Inflammatory macrophage treated with lipopolysaccharide for 4 hours (primary cell): ENCODE data around the gene VWF.
"Not testable (repeated sequence)": the region's sequence is repeated elsewhere in the genome, so short reads cannot be mapped to it uniquely, and the experiment has no call there.

ENCODE experiments used
- DNase-seq: peaks from one replicate; pipeline ENCODE4 v3.0.0-alpha.2; 2020

VWF gene

DNA sequence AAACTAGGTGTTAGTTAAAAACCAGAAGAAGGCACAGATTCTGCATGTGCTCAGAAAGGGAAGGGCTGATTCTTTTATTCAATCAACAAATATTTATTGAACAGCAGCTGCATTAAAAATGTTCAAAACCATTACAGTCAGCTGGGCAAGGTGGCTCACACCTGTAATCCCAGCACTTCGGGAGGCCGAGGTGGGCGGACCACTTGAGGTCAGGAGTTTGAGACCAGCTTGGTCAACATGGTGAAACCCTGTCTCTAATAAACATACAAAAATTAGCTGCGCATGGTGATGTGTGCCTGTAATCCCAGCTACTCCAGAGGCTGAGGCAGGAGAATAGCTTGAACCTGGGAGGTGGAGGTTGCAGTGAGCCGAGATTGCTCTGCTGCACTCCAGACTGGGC lies 22.4 kb downstream of the VWF start:
- not testable (repeated sequence) for DNase-seq

DNA sequence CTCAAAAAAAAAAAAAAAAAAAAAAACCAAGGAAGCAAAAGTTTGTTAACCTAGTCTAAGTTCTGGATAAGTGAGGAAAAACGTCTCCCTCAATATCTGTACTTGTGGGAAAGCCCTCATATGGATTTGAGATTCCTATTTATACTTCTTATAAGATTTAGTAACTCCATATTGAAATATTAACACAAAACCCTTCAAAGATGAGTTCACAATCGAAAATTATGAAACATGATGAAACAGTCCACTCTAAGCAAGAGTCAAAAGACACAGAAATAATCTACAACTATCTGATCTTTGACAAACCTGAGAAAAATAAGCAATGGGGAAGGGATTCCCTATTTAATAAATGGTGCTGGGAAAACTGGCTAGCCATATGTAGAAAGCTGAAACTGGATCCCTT lies 25.2 kb downstream of the VWF start:
- DNase-seq: no peak

GRCh38 chr12:6097411-6097810 lies 27.1 kb downstream of the VWF start:
- DNase-seq: no peak

GRCh38 chr12:6096527-6096926 lies 27.9 kb downstream of the VWF start:
- no peak for DNase-seq

GRCh38 chr12:6095269-6095668 lies 29.2 kb downstream of the VWF start:
- DNase-seq: no peak

- no peak for DNase-seq
Observed at GRCh38 chr12:6093764-6094163, 30.7 kb downstream of the VWF start.

DNA sequence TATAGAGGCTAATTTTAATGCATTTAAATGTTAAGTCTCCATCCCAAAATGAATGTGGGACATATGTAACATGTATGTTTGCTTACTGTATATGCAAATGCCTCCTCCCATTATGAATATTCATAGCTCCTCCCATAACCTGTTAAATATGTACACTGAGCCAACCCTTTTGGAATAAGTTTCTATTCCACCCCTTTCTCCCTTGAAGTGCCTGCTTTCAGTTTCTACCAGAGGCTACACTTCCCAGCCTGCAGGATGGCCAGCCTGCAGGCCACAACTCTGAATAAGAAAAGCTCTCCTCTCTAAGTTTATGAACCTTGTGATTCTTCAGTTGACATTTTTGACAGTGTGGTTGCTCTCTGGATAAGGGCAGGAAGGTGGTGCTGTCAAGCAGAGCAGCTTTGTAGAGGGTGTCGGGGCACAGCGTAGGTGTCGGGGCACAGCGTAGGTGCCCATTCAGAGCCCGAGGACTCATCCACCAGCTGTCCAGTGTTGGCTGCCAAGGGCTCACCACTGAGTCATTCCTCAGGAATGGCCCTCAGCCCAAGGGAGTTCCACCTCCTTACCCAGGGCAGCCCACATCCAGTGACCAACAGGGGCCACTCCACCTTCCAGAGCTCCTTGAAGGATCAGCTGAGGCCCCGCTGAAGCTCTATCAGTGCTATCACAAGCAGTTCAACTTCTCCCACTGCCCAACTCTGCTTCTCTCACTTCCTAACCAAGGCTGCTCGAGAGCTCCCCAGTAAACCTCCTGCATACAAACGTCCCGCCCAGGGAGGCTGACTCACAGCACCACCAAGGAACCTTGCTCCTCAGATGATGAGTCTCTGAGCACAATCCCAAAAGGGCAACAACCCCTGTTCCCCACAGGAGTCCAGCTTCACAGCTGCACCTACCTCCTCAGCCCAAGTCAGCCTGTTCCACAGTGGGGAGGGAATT lies 31.4 kb downstream of the VWF start:
- peak; percentile 82 for DNase-seq

- no peak for DNase-seq
Observed at GRCh38 chr12:6091786-6092566, 32.5 kb downstream of the VWF start.

DNA sequence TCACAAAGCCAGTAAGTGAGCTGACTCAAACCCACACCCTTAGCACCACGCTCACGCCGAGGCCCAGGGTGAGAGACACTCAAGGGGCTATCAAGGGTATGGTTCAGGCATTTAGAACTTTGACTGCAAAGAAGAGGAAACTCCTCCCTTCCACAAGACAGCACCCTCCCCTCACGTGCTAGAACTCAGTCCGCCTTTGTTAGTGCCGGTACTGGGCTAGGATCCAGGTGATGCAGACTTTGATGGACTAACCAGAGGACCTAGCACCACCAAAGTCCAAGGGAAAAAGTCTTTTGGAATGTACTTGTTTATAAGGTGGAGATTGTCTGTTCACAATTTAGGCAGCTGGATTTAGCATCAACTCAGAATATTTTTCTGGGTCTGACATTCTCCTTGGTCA lies 33.7 kb downstream of the VWF start:
- no peak for DNase-seq

- DNase-seq: peak; percentile 44
Observed at GRCh38 chr12:6088921-6089747, 35.3 kb downstream of the VWF start.

- DNase-seq: no peak
Observed at GRCh38 chr12:6086316-6086715, 38.2 kb downstream of the VWF start.

DNA sequence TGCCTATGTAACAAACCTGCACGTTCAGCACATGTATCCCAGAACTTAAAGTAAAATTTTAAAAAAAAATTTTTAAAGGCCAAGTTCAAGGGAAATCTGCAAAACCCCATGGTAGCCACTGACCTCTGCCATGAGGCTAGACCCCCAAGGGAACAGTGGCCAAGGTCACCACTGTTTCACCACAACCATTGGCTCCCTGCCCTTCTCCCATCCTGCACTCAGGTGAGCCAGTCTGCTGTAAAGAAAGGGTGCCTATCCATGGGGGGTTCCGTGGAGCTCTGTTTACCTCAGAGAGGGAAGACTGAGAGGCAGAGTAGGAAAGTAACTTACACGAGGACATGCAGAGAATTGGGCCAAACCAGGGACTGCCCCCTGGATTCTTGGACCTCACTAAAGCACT lies 38.6 kb downstream of the VWF start:
- no peak for DNase-seq

- no peak for DNase-seq
Observed at GRCh38 chr12:6084969-6085450, 39.5 kb downstream of the VWF start.

DNA sequence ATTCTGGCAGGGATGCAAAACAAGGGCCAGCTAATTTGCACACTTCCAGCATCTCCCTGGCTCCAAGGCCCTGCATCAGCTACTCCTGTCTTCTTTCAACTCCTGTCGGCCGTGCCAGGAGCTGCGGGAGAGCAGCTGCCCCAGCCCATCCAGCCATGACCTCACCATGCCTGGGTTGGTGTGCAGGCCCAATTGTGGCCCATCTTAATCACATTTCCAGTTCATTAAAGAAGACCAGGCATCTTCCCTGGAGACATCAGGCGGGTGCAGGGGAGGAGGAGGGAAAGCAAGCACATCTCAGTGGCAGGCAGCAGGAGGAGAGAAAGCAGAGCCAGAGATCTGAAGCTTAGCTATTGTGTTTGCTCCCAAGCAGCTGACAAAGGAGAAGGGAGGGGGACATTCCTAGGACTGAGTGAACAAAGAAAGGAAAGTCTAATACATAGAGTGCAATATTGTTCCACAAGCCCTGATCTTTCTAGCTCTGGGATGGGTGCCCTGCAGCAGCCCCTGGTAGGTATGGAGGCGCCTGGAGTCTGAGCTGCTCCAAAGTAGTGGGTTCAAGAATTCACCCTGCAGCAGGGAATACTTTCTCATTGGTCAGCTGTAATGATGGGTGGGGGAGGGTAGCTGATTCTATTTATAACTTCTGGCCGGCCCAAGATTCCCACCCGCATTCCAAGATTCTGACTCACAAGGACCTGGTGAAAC lies 40.1 kb downstream of the VWF start:
- no peak for DNase-seq

DNA sequence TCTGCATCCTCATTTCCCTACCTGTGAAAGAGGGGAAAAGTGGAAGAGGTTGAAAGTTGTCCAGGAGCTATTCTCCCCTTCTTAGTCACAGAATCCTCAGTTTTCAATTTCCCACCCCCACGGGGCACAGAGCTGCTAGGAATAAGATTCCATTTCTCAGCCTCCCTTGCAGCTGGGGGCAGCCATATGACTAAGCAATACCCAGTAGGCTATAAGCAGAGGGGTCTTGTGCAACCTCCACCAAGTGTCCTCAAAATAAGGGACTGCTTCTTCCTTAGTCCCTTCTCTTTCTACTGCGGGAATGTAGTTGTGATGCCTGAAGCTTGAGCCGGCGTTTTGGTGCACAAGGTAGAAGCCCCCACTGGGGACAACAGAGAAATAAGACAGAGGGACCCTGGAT lies 40.9 kb downstream of the VWF start:
- DNase-seq: peak; percentile 52

DNA sequence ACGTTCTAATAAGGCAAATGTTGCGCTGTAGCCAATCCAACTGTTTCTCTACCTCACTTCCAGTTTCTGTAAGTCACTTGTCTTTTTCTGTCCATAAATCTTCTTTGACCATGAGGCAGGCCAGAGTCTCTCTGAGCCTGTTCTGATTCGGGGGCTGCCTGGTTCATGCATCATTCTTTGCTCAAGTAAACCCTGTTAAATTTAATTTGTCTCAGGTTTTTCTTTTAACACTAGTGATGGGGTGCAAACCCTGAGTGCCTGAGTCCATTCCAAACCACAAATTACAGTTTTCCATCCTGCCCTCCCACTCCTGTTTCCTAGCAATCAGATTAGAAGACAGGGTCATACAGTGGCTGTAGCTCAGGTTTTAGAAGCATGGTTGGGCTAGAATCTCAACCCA lies 41.9 kb downstream of the VWF start:
- DNase-seq: no peak

GRCh38 chr12:6080149-6081045 lies 44.1 kb downstream of the VWF start:
- DNase-seq: no peak

DNA sequence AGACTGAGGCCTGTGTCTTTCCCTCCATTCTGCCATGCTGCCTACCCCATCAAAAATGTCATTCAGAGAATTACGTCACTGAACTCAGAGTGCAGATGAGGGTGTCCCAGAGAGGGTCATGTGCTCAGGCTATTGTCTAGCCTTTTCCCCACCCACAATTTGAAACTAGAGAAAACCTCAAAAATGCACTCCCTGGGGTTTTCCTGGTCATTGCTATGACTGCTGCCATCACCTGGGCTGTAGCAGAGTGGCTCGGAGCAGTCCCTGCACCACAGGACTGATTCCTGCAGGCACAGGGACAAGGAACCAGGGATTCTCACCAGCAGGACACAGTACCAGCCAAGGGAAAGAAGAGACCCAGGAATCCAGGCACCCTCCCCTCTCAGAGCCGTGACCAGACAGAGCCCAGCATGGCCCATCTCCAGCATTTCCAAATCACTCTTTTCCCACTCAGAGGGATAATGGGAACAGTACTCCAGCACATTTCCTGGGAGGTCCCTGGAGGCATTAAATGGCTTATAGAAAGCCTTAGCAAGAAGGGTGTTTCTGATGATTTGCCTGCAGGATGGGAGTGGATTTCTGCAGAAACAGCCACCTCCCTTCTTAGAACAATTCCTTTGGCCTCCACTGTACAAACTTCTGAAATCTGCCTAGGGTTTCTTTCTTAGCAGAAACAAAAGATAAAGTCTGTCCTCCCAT lies 45.9 kb downstream of the VWF start:
- DNase-seq: peak; percentile 57

DNA sequence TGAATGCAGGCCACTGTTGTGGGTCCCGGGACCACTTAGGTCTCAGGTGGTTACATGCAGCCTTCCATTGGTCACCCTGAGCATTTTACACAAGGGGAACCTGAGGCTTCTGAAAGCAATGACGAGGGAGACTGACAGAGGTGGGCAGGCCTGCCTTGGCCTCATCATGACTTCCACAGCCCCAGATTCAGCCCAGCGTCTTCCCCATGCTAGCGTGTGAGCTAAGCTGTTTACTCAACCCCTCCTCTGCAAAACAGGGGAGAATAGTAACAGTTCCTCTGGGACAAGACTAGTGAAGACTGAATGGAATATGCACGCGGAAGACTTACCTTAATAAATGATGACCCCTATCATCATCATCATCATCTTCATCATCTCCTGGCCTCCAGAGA lies 46.8 kb downstream of the VWF start:
- peak; percentile 29 for DNase-seq
